HG03575 (cell line): ENCODE data around the gene SNIP1.
A peak's percentile ranks its signal among the peaks of the same experiment; 100 is the strongest.
"Not testable (repeated sequence)": the region's sequence is repeated elsewhere in the genome, so short reads cannot be mapped to it uniquely, and the experiment has no call there.

Experiments
- ATAC-seq: cut with Tn5 transposase; IDR thresholded peaks from one replicate; pipeline ENCODE4 v1.9.1; 2021; ENCODE audit not compliant: unreplicated experiment, insufficient number of reproducible peaks, low FRiP score; ENCODE audit errors: extremely low read depth

The SNIP1 gene

DNA sequence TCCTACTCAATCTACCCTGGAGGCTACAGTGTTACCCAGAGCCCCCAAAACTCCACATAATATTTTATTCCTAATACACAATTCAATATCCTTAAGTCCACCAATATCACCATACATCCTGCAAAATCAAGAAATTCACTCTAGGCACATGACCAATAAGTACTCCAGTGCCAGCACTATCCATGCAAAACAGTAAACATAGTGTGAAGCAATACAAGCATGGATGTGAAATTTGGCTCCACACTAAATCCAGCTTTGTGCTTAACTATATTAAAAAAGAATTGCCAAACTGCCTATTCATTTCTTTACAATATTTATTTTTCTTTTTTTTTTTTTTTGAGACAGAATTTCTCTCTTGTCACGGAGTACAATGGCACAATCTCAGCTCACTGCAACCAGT, 36.5 kb downstream of the SNIP1 start:
- no peak for ATAC-seq

DNA sequence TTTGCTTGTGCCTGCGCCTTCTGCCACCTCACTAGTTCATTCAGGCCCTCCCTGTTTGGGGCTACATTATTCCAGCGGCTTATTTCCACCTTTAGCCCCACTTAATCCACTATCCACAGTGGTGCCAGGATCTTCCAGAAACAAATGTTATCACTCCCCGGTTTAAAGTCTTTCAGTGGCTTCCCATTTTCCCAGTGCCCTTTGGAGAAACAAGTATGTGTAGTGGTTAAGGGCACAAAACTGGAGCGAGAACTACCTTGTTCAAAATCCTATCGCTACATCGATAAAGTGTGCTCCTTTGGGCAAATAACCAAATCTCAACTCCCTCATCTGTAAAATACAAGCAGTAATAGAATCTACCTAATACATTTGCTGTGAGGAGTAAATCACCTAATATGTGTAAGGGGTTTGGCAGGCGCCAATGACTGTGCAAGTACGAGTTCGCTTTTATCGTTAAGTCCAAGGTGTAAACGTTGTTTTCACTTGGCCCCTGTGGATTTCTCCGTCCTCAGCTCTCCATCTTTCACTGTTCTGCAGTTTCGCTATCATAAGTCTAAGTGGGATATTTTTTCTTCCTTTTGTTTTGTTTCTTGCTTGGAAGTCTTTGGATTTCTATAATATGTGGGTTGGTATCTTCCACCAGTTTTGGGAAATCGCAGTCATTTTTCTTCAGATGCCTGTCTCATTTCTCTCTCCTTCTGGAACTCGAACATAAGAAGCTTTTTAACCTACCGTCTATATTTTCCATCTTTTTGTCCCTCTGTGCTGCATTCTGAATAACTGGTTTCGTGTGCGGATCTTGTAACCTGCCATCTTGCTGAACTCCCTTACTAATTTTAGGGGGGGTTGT, 38.7 kb downstream of the SNIP1 start:
- ATAC-seq, result no peak

DNA sequence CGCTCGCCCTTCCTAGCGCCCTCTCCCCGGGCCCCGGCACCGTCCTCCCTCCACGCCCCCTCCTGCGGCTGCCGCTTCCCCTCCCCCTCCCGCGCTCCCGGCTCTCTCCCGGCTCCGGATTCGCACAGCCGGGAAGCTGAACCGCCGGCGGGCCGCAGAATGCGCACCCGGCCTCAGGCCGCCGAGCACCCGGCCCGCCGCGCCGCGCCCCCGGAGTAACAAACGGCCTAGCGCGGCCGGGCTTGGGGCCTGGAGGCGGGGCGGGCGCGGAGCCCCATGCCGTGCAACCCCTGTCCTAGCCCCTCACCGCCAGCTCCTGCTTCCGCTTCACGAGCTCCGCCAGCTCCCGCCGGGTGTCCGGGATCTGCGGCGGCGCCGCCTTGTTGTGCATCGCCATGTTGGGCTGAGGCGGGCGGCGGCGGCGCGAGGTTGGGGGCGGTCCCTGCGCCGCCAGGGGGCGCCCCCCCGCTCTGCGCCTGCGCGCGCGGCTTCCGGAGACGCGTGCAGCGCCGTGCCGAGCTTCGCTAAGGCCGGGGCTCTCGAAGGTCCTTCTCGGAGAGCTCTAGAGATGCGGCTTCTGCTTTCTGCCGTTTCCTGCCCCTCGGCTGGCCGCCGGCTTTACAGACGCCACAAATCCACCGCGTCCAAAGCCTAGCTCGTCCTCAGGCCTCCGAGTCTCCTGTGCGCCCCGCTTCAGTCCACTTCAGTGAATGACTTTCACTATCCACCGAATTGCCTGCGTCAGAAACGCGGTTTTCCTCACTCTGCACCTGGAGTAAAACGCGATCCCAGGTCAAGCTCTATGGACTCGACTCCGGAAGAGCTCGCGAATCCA, 39.5 kb downstream of the SNIP1 start, which contains the start of gene MEAF6:
Gene MEAF6, minus strand, starts transcription at position 417 of the 835 bp plus-strand sequence. Its CDS starts 20 bp downstream, at position 397.
- peak; percentile 21 for ATAC-seq

DNA sequence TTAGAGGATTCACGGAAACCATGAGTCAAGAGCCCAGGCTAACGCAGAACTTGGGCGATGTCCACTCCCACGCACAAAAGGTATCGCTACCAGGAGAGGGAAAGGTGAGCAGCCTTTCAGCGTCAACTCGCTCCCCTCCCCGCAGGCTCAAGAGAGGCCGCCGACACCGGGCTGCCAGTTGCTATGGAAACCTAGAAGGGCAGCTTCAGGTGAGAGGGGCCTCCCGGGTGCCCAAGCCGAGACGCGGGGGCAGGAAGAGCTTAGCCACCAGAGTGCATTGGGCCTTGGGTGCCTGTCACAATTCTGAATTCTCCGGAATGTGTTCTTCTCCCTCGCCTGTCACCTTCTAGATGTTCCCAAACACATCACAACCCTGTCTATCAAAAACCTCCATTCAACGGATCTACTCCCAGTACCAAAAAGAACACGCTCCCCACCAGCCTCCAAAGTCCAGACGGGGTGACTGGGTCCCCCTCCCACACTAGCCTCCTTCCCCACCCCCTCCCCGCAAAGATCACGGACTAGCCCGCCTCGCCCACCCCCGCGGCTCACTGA, 40.2 kb downstream of the SNIP1 start:
- no peak for ATAC-seq

DNA sequence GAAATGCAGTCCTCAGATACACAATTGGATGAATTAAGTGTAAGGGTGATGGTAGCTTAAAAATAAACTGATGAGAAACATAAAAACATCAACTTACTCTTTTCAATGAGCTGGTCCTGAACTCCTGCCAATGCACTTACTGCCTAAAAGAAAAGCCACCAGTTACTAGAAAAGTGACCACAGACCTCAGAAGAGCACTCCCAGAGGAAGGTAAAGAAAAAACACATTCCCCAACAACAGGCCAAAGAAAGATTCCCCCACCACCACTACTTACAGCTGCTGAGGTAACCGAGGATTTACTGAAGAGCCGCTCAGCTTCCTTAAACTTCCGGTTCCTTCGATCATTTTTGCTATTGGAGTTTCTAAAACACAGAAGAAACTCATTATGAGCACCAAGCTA, 44.9 kb downstream of the SNIP1 start:
- no peak for ATAC-seq

DNA sequence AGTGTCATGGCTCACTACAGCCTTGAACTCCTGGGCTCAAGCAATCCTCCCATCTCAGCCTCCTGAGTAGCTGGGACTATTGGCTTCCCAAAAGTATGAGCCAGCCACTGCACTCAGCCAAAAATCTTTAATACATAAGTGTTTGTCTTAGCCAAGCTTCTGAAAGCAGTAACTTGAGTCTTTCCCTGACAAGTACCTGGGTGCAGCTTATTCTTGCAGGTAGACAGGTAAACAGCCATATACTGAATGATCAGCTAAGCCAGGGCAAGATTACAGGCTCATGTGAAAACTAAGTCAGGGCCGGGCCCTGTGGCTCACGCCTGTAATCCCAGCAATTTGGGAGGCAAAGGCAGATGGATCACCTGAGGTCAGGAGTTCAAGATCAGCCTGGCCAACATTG, 47.4 kb downstream of the SNIP1 start:
- no peak for ATAC-seq

DNA sequence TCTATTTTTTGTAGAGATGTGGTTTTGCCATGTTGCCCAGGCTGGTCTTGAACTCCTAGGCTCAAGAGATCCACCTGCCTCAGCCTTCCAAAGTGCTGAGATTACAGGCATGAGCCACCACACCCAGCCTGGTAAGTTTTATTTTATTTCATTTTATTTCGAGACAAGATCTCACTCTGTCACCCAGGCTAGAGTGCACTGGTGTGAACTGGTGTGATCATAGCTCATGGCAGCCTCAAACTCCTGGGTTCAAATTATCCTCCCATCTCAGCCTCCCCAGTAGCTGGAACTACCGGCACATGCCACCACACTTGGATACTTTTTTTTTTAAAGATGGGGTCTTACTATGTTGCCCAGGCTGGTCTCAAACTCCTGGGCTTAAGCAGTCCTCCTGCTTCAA, 51.3 kb downstream of the SNIP1 start:
- not testable (repeated sequence) for ATAC-seq

DNA sequence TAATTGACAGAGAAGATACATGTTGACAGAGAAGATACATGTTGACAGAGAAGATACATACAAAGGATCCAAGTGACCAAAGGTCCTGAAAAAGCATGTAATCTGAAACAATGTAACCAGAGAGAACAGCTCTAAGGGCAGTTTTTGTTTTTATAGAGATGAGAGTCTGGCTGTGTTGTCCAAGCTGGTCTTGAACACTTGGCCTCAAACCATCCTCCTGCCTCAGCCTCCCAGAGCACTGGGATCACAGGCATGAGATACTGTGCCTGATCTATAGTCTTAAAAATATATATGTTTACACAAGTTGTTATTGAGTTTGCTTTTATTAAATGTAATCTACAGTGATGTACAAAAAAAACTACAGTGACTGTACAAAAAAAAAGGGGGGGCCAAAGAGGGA, 52.0 kb downstream of the SNIP1 start:
- no peak for ATAC-seq

DNA sequence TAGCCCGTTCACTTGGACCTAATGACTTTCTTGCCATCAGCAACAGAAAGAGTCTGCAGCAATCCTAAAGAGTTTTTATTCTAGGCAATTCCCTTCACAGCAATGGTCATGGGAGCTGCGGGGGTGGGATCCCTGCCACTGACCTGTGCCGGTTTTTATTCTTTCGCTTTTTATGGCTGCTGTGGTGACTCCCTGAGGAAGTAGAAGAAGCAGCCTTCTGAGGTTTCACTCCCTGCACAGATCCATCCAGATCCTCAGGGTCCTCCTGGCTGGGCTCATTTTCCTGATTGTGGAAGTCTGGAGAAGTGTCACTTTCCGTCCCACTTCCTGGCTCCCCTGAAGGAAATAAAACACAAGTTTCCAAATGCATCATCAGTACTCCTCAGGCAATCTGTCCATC, 52.4 kb downstream of the SNIP1 start:
- ATAC-seq, result no peak

DNA sequence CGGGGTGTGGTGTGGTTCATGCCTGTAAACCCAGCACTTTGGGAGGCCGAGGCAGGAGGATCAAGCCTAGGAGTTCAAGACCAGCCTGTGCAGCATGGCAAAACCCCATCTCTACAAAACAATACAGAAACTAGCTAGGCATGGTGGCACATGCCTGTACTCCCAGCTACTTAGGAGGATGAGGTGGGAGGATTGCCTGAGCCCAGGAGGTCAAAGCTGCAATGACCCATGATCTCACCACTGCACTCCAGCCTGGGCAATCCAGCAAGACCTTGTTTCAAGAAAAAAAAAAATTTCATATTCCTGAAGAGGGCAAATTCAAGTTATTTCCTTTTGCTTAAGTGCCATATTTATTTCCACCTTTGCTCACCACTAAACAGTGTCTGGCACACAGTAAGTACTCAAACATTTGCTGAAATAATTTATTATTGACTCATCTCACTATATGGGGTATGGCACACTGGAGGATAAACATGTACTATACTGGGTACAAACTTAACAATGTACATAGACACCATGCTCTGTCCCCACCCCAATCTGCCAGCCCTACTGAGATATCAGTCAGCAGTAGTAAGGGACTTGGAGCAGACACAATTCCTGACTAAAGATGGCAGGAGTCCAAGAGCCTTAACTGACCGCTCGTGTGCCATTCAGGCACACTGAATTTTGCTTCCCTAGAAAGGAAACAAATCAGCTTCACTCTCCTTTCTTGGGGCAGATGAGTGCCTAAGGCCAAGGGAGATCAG, 55.0 kb downstream of the SNIP1 start:
- ATAC-seq, result no peak

DNA sequence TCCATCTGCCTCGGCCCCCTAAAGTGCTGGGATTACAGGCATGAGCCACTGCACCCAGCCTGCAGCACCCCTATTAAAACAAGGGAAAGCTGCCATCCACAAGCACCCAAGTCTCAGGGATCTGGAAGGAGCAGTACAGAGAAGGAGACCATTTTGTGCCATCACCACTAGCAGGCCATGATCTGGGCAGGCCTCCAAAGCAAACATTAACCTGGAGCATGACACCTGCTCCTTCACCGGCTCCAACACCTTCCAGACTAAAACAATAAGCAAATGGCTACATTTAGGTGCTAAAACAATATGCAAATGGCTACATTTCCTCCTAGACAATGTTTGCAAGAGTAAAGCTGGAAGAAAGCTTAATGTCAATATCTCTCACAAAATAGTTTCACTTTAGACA, 56.3 kb downstream of the SNIP1 start:
- ATAC-seq, result no peak

DNA sequence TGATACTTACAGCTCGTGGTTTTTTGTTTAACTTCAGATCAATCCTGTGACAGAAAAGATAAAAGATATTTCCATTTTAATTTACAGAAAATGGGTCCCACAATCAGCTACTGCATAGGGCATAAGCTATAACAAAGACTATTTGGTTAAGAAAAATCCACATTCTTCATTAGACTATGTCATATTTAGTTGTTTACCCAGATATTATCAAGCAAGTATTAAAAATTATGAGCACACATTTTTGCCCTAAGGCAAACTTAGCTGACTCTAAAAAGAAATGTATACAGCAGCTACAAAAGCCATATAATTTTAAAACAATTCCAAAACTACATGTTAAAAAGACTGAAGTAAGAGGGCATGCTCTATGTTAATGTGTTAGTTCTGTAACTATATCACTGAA, 58.2 kb downstream of the SNIP1 start:
- no peak for ATAC-seq

DNA sequence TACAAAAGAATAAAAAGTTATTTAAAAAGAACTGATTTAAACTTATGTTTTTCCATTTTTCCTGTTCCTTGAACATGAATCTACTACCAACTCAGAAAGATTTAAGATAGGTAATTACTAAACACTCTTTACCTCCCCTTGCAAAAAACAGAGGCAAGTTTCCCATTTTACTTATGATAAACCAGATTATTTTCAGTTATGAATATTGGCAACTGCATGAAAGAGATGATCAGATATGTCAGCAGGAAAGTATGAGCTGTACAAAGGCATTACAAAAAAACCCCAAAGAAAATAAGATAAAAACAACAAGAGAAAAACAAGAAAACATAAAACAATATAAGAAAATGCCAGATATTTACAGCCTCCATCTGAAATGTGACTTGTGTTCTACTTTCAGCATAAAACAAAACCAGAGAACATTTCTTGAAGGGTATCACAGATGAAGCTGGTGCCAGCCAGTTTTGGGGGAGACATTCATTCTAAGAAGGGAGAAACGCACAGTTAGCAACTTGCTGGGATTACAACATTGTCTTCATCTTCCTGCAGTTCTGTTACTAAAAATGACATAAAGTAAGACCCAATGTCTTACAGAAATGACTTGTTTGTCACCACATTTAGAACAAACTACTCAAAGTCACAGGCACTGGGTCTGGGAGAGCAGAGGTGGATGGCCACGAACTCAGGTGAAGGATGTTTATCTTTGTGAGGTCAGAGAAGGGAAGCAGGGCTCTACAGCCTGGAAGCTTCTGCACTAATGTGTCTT, 60.6 kb downstream of the SNIP1 start:
- ATAC-seq, result no peak

DNA sequence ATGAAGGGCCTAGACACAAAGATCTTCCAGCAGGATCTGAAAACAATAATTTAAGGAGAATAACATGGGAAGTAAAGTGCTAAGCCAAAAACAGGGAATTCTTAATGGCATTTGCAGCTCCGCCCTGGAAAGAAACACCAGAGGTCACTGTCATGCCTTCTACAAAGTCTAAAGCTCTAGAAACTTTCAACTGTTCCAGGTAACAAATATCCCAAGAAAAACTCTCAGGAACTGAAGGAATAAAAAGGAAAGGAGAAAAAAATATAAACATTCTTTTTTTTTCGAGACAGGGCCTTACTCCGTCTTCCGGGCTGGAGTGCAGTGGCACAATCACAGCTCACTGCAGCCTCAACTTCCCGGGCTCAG, 66.5 kb downstream of the SNIP1 start:
- ATAC-seq, result no peak

DNA sequence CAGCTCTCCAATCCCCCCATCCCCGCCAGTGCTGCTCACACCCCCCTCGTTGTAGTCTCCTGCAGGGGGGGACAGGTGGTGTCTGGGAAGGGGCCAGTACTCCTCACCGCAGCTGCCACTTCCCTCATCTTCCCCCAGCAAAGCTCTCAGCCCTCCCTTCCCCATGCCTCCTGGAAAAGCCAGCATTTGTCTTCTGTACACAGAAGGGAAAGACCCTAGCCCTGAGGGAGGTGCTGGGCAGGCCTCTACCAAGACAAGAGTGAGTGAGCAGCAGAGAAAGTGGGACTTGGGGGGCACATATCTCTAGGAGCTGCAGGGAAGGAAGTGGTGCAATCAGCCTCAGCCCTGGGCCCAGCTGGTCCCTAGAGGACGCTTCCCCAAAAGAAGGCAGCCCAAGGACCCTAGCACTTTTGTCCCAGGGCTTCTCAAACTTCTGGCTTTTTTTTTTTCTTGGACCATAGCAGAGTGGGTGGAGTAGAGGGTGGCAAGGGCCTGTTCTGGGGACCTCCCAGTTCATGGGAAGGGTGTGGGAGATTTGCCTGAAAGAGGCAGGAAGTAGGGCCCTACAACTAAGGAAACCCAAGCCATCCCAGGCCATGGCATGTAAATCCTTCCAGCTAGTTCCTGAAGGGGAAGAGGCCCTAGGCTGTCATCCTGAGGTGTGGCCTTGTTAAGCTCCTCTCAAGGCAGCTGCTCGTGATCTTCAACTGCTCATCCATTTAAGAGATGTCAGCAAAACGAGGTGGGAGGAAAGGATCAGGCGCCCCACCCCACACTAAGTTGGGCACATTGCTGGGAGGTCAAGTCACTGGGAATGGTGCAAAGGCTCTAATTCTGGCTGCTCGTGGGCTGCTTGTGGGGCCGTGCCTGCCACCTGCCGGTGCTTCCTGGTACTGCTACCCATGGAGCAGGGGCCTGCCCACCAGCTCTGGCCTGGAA, 67.1 kb downstream of the SNIP1 start:
- no peak for ATAC-seq

DNA sequence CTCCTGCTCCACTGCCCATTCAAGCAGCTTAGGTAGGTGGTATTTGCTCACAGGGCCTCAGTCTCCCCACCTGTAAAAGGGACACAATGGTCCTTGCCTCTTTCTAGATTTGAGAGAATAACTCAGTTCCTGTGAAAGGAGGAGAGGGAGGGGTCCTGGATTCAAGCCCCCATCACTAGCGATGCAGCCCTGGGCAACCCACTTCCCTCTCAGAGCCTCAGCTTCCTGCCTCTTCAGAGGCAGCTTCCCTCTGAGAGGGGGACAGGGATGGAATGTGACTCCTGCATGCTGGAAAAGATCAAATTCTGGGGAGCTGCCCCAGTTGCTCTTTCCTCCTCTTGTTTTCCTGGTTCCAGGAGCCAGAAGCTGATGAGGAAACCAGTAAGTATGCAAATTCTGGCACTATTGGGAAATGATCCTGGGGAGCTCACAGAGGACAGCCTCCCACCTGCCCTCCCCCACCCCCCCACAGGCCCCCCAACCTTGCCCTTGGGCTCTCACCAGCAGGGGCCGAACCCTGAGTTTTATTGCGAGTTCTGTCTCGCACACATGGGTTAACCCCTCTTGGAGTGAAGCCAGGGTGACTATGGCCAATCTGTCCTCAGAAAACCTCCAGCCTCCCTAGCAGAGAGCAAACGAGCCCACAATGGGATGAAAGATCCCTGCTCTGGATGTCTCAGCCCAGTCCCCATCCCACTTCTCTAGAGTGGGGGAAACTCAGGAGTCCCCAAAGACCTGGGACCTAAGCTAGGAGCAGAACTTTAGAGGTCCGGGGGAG, 68.0 kb downstream of the SNIP1 start:
- no peak for ATAC-seq
